Stimulated activated CD4-positive, alpha-beta T cell treated with anti-CD3 and anti-CD28 coated beads, Interleukin-15, amount 100 ng/mL, for 48 hours (primary cell): ENCODE results near the gene LPCAT2.

Source experiments
- DNase-seq, 2 donors: peaks; one replicate each; pipeline ENCODE4 v3.0.0-alpha.2; 2020; ENCODE audit warnings: low read depth in 2 of 2

Gene LPCAT2

GRCh38 chr16:55503726-55504550 is 4.9 kb upstream of the LPCAT2 start:
- no peak for DNase-seq

GRCh38 chr16:55505333-55506015 is 3.4 kb upstream of the LPCAT2 start:
- DNase-seq, result no peak

- no peak for DNase-seq
Observed at GRCh38 chr16:55506083-55506482, 2.8 kb upstream of the LPCAT2 start.

GRCh38 chr16:55506708-55507107 is 2.2 kb upstream of the LPCAT2 start:
- DNase-seq, result no peak

- DNase-seq, result no peak
Observed at GRCh38 chr16:55508271-55508921, 476 bp upstream of the LPCAT2 start.

GRCh38 chr16:55510185-55510805 is 1.4 kb downstream of the LPCAT2 start:
- no peak for DNase-seq

- DNase-seq, result no peak
Observed at GRCh38 chr16:55512941-55513340, 4.1 kb downstream of the LPCAT2 start.

- DNase-seq, result no peak
Observed at GRCh38 chr16:55513616-55514015, 4.7 kb downstream of the LPCAT2 start.

- DNase-seq, result no peak
Observed at GRCh38 chr16:55515111-55515510, 6.2 kb downstream of the LPCAT2 start.

- DNase-seq, result no peak
Observed at GRCh38 chr16:55521792-55522191, 12.9 kb downstream of the LPCAT2 start.

- no peak for DNase-seq
Observed at GRCh38 chr16:55526441-55526840, 17.6 kb downstream of the LPCAT2 start.

GRCh38 chr16:55527885-55528284 is 19.0 kb downstream of the LPCAT2 start:
- DNase-seq, result no peak

GRCh38 chr16:55529018-55529417 is 20.1 kb downstream of the LPCAT2 start:
- DNase-seq, result no peak

- no peak for DNase-seq
Observed at GRCh38 chr16:55530316-55530856, 21.5 kb downstream of the LPCAT2 start.

- no peak for DNase-seq
Observed at GRCh38 chr16:55532227-55532626, 23.4 kb downstream of the LPCAT2 start.

- no peak for DNase-seq
Observed at GRCh38 chr16:55534756-55535155, 25.9 kb downstream of the LPCAT2 start.

GRCh38 chr16:55539049-55539448 is 30.2 kb downstream of the LPCAT2 start:
- DNase-seq, result no peak

GRCh38 chr16:55539488-55539887 is 30.6 kb downstream of the LPCAT2 start:
- DNase-seq, result no peak

GRCh38 chr16:55540221-55540620 is 31.3 kb downstream of the LPCAT2 start:
- DNase-seq, result no peak

- no peak for DNase-seq
Observed at GRCh38 chr16:55542459-55543082, 33.7 kb downstream of the LPCAT2 start.

- no peak for DNase-seq
Observed at GRCh38 chr16:55543472-55543871, 34.6 kb downstream of the LPCAT2 start.

GRCh38 chr16:55552621-55553020 is 43.7 kb downstream of the LPCAT2 start:
- DNase-seq, result no peak
